ENCODE data around the gene TBC1D1.

DNA sequence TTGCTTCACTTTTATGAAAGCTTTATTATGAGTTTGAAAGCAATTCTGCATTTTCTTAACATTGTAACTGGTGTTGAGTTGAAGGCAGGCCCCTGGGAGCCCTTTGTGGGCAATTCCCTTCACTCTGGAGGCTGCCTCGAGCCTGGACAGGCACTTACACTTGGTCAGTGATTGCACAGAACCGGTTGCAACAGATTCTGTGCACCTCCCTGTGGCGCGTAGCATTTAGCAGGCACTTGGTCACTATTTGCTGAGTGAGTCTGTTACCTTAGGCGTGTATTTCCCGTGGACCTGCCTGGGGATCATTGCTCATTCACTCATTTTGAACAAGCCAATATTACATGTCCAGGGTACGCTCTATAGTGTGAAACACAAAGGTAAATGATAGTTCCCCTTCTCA is 149.7 kb downstream of the TBC1D1 start:
- TF ChIP-seq, protein P1, sequence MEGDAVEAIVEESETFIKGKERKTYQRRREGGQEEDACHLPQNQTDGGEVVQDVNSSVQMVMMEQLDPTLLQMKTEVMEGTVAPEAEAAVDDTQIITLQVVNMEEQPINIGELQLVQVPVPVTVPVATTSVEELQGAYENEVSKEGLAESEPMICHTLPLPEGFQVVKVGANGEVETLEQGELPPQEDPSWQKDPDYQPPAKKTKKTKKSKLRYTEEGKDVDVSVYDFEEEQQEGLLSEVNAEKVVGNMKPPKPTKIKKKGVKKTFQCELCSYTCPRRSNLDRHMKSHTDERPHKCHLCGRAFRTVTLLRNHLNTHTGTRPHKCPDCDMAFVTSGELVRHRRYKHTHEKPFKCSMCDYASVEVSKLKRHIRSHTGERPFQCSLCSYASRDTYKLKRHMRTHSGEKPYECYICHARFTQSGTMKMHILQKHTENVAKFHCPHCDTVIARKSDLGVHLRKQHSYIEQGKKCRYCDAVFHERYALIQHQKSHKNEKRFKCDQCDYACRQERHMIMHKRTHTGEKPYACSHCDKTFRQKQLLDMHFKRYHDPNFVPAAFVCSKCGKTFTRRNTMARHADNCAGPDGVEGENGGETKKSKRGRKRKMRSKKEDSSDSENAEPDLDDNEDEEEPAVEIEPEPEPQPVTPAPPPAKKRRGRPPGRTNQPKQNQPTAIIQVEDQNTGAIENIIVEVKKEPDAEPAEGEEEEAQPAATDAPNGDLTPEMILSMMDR (conservative IDR thresholded peaks at IDR 0.05; ENCODE audit: low read depth in 2 of 2), result no peak
- no peak for TF ChIP-seq POLR2AphosphoS5 (IDR thresholded peaks at IDR 0.05; ENCODE audit: low read depth)
- TF ChIP-seq, protein P2, sequence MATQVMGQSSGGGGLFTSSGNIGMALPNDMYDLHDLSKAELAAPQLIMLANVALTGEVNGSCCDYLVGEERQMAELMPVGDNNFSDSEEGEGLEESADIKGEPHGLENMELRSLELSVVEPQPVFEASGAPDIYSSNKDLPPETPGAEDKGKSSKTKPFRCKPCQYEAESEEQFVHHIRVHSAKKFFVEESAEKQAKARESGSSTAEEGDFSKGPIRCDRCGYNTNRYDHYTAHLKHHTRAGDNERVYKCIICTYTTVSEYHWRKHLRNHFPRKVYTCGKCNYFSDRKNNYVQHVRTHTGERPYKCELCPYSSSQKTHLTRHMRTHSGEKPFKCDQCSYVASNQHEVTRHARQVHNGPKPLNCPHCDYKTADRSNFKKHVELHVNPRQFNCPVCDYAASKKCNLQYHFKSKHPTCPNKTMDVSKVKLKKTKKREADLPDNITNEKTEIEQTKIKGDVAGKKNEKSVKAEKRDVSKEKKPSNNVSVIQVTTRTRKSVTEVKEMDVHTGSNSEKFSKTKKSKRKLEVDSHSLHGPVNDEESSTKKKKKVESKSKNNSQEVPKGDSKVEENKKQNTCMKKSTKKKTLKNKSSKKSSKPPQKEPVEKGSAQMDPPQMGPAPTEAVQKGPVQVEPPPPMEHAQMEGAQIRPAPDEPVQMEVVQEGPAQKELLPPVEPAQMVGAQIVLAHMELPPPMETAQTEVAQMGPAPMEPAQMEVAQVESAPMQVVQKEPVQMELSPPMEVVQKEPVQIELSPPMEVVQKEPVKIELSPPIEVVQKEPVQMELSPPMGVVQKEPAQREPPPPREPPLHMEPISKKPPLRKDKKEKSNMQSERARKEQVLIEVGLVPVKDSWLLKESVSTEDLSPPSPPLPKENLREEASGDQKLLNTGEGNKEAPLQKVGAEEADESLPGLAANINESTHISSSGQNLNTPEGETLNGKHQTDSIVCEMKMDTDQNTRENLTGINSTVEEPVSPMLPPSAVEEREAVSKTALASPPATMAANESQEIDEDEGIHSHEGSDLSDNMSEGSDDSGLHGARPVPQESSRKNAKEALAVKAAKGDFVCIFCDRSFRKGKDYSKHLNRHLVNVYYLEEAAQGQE (IDR thresholded peaks at IDR 0.05; ENCODE audit: unreplicated experiment), result no peak
- TF ChIP-seq EZH2phosphoT487 (IDR thresholded peaks at IDR 0.05; ENCODE audit: unreplicated experiment), result no peak
- no peak for TF ChIP-seq EZH2 (IDR thresholded peaks at IDR 0.05; ENCODE audit: low read depth, unreplicated experiment)
- TF ChIP-seq JUNB (IDR thresholded peaks at IDR 0.05; ENCODE audit: unreplicated experiment), result no peak
- no peak for TF ChIP-seq ZNF114 (CRISPR knock-in tag; IDR thresholded peaks at IDR 0.05)
- TF ChIP-seq CREB1 (CRISPR knock-in tag; IDR thresholded peaks at IDR 0.05; ENCODE audit: low read depth), result no peak
- no peak for TF ChIP-seq NANOG (IDR thresholded peaks at IDR 0.05; ENCODE audit: borderline replicate concordance)
- TF ChIP-seq, protein P3, sequence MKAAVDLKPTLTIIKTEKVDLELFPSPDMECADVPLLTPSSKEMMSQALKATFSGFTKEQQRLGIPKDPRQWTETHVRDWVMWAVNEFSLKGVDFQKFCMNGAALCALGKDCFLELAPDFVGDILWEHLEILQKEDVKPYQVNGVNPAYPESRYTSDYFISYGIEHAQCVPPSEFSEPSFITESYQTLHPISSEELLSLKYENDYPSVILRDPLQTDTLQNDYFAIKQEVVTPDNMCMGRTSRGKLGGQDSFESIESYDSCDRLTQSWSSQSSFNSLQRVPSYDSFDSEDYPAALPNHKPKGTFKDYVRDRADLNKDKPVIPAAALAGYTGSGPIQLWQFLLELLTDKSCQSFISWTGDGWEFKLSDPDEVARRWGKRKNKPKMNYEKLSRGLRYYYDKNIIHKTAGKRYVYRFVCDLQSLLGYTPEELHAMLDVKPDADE (IDR thresholded peaks at IDR 0.05), result no peak
- TF ChIP-seq ZNF331 (CRISPR knock-in tag; IDR thresholded peaks at IDR 0.05; ENCODE audit: low read depth), result no peak

Measured in GM23338 (cell line).